ENCODE data around the gene MAN2C1.

- TF ChIP-seq CTCF (IDR thresholded peaks at IDR 0.05; ENCODE audit: insufficient read depth, low read depth, low read length) = no peak
- TF ChIP-seq EZH2 (IDR thresholded peaks at IDR 0.05; ENCODE audit: insufficient read depth, low read length) = no peak
Measured at GRCh38 chr15:75353604-75354003, 14.8 kb downstream of the MAN2C1 start.
